ENCODE data around the gene SEMA3A.

The SEMA3A gene

GRCh38 chr7:83918142-83918541 is 276.4 kb downstream of the SEMA3A start:
- no peak for TF ChIP-seq CTCF (IDR thresholded peaks at IDR 0.05; ENCODE audit: low read depth, low read length)
- in situ Hi-C loops (cut with HindIII; ENCODE audit: low sequenced_read_pairs), result no loop called here
- H3K4me3 ChIP-seq (ENCODE audit: low read depth, low read length), result no peak overlapping the region
- no peak for DNase-seq (ENCODE audit: low read depth, low spot score)

- in situ Hi-C loops (cut with HindIII; ENCODE audit: low sequenced_read_pairs), result no loop called here
- TF ChIP-seq CTCF (IDR thresholded peaks at IDR 0.05; ENCODE audit: low read depth, low read length), result no peak
- no peak overlapping the region for H3K4me3 ChIP-seq (ENCODE audit: low read depth, low read length)
- DNase-seq (ENCODE audit: low read depth, low spot score), result no peak
Measured at GRCh38 chr7:83913174-83913573, 281.4 kb downstream of the SEMA3A start.

GRCh38 chr7:83908526-83908925 is 286.1 kb downstream of the SEMA3A start:
- in situ Hi-C loops (cut with HindIII; ENCODE audit: low sequenced_read_pairs), result no loop called here
- no peak overlapping the region for H3K4me3 ChIP-seq (ENCODE audit: low read depth, low read length)
- DNase-seq (ENCODE audit: low read depth, low spot score), result no peak
- no peak for TF ChIP-seq CTCF (IDR thresholded peaks at IDR 0.05; ENCODE audit: low read depth, low read length)

All from astrocyte of the spinal cord (primary cell).